ENCODE measurements around the gene CEMP1. TPM values are rescaled to one million over a fixed set of nuclear protein-coding genes. Genes with fewer than 3 reads are reported as not detected.
A peak's percentile ranks its signal among the peaks of the same experiment; 100 is the strongest.

Gene CEMP1
- total RNA-seq, 2 experiments from 2014 or later: 0.25 to 0.55 TPM

DNA sequence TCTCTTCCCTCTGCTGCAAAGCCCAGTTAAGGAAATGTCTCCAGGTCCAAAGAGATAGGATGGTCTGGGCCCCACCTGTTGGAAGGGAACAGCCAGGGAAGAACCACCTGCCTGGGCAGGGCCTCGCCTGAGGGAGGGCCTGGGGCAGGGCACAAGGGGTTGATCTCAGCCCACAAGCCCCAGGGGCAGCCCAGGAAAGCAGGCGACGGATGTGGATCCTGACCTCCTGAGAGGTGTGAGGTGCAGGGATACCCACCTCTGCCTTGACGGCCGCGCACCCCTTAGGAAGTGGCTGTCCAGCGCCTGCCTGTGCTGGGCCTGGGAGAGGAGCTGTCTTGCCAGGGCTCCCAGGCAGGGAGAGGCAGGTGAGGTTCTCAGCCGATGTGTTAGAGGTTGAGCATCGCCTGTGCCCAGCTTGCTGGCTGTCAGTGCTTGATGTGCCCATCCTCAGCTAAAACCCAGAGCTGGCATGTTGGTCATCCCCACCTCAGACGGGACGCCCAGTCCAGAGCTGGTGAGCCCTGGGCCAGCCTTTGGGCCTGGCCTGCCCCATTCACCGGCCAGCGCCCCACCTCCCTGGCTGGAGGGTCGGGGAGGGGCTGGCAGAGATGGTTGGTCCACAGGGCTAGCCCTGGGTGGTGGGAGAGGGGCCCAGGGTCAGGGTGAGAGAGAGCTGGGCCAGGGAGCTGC is 434 bp downstream of the CEMP1 start:
- CTCF ChIA-PET (ENCODE audit: unreplicated experiment): no interaction called here

DNA sequence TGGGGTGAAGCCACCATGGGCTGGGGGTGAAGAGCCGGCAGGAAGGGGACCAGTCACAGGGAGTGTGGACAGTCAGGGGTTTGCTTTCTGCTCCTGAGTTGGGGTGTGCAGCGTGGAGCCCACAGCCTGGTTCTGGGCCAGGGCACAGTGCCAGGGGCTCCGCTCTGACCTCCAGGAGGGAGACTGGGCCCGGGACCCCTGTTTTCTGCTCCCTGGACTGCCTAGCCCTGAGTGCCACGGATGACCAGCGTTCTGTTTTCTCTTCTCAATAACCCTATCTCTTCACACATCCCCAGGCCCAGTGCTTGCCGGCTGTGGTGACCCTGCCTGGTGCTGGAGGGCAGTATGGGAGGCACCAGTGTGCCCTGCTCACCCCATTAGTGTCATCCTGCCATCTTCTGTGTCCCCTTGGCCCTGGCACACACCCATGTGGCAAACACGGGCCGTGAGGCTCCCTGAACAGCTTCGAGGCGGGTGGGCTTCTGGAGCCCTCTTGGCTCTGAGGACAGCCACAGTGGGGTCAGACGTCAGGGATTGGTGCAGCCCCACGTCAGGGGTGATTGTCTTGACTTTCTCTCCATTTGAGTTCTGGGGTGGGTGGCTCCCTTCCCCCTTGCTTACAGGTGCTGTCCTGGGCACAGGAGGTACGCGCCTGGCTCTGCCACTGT is 1.1 kb downstream of the CEMP1 start:
- Histone ChIP-seq H3K4me3 (ENCODE audit: low read depth, low read length, poor library complexity, severe bottlenecking) (no peak overlapping the region), H3K9me3 (ENCODE audit: low read length) (no peaks in the 10 kb centered on the region), H3K27ac (ENCODE audit: low read depth, low read length, poor library complexity, severe bottlenecking) (no peak overlapping the region), H3K79me2 (ENCODE audit: insufficient read depth, low read depth, low read length) (no peaks in the 10 kb centered on the region), H2AFZ (ENCODE audit: low read length) (no peak overlapping the region), H3K36me3 (ENCODE audit: insufficient read depth, low read length) (peaks cover 17% of the 10 kb centered on the region), H4K20me1 (ENCODE audit: insufficient read depth, low read length) (no peaks in the 10 kb centered on the region), H3K9me2 (ENCODE audit: insufficient read depth, low read length) (no peaks in the 10 kb centered on the region), H3K4me1 (ENCODE audit: insufficient read depth, low read length, poor library complexity, severe bottlenecking) (peaks cover 18% of the 10 kb centered on the region), H3K4me2 (ENCODE audit: low read length) (no peak overlapping the region)
- CTCF ChIA-PET (ENCODE audit: unreplicated experiment): no interaction called here
- no peak for DNase-seq (ENCODE audit: low spot score)
- POLR2A ChIA-PET: no interaction called here
- TF ChIP-seq, protein P1, sequence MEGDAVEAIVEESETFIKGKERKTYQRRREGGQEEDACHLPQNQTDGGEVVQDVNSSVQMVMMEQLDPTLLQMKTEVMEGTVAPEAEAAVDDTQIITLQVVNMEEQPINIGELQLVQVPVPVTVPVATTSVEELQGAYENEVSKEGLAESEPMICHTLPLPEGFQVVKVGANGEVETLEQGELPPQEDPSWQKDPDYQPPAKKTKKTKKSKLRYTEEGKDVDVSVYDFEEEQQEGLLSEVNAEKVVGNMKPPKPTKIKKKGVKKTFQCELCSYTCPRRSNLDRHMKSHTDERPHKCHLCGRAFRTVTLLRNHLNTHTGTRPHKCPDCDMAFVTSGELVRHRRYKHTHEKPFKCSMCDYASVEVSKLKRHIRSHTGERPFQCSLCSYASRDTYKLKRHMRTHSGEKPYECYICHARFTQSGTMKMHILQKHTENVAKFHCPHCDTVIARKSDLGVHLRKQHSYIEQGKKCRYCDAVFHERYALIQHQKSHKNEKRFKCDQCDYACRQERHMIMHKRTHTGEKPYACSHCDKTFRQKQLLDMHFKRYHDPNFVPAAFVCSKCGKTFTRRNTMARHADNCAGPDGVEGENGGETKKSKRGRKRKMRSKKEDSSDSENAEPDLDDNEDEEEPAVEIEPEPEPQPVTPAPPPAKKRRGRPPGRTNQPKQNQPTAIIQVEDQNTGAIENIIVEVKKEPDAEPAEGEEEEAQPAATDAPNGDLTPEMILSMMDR (conservative IDR thresholded peaks at IDR 0.05; ENCODE audit: low read length): no peak
- TF ChIP-seq EZH2phosphoT487 (IDR thresholded peaks at IDR 0.05; ENCODE audit: borderline replicate concordance, low read depth, low read length): no peak
- intact Hi-C loops (cut with micrococcal nuclease; ENCODE audit: unreplicated experiment): loop anchor here (10.0 kb wide), 2 partner anchors 145 to 225 kb away; partner anchors contain the start of gene SRRM2
- BruUV-seq (replicated peaks): no TSS peak

More for the DNA sequence above, 434 bp downstream of the CEMP1 start:
- TF ChIP-seq EZH2phosphoT487 (IDR thresholded peaks at IDR 0.05; ENCODE audit: borderline replicate concordance, low read depth, low read length): no peak
- TF ChIP-seq, protein P1 (conservative IDR thresholded peaks at IDR 0.05; ENCODE audit: low read length): no peak
- Histone ChIP-seq H3K27ac (ENCODE audit: low read depth, low read length, poor library complexity, severe bottlenecking) (peak overlapping the region; percentile 10), H3K4me1 (ENCODE audit: insufficient read depth, low read length, poor library complexity, severe bottlenecking) (peaks cover 18% of the 10 kb centered on the region), H3K9me2 (ENCODE audit: insufficient read depth, low read length) (no peaks in the 10 kb centered on the region), H2AFZ (ENCODE audit: low read length) (no peak overlapping the region), H4K20me1 (ENCODE audit: insufficient read depth, low read length) (no peaks in the 10 kb centered on the region), H3K9me3 (ENCODE audit: low read length) (no peaks in the 10 kb centered on the region), H3K36me3 (ENCODE audit: insufficient read depth, low read length) (peaks cover 17% of the 10 kb centered on the region), H3K79me2 (ENCODE audit: insufficient read depth, low read depth, low read length) (no peaks in the 10 kb centered on the region), H3K4me2 (ENCODE audit: low read length) (peak overlapping the region; percentile 76), H3K4me3 (ENCODE audit: low read depth, low read length, poor library complexity, severe bottlenecking) (no peak overlapping the region)
- intact Hi-C loops (cut with micrococcal nuclease; ENCODE audit: unreplicated experiment): loop anchor here (10.0 kb wide), 2 partner anchors 144 to 224 kb away; partner anchors contain the start of gene SRRM2
- POLR2A ChIA-PET: interaction anchor here (1.0 kb wide), 1 partner anchor 11 kb away, joined by 6 read pairs; the partner anchor contains the start of gene AMDHD2
- BruUV-seq (replicated peaks): no TSS peak
- DNase-seq (ENCODE audit: low spot score): no peak
